Caki2 (cell line): Measurements from ENCODE around the gene CRELD2. TPM values are rescaled to one million over a fixed set of nuclear protein-coding genes. Genes with fewer than 3 reads are reported as not detected.

ENCODE experiments used
- DNase-seq: peaks from one replicate; pipeline ENCODE4 v3.0.0-alpha.2; 2015; ENCODE audit warnings: low read depth
- in situ Hi-C: cut with HindIII; loops from 2 replicates; pipeline ENCODE4 v1.10.0; 2016; ENCODE audit warnings: low sequenced_read_pairs, low pct_unique_long_range_greater_than_20kb, mixed read lengths
- total RNA-seq: library from RNA; depleted of rRNA; stranded (reverse); fragments of >200 nt; shearing (Covaris generic); gene quantifications from 2 replicates; pipeline ENCODE4 v1.2.3, GENCODE V29; 2014; ENCODE audit warnings: low replicate concordance; rRNA removed

The CRELD2 gene, protein sequence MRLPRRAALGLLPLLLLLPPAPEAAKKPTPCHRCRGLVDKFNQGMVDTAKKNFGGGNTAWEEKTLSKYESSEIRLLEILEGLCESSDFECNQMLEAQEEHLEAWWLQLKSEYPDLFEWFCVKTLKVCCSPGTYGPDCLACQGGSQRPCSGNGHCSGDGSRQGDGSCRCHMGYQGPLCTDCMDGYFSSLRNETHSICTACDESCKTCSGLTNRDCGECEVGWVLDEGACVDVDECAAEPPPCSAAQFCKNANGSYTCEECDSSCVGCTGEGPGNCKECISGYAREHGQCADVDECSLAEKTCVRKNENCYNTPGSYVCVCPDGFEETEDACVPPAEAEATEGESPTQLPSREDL
- 44.7 and 60.4 TPM in 2 replicates for total RNA-seq

GRCh38 chr22:49917974-49918910, at the start of gene CRELD2, which contains the start of gene ALG12:
TSS of gene CRELD2 (plus strand) at chr22:49918634. CDS start at chr22:49918770, 136 bp downstream.
TSS of gene ALG12 (minus strand) at chr22:49918438. CDS start at chr22:49913765, 4,673 bp downstream.
- DNase-seq = peak; percentile 98
- in situ Hi-C loops = no loop called here

DNA sequence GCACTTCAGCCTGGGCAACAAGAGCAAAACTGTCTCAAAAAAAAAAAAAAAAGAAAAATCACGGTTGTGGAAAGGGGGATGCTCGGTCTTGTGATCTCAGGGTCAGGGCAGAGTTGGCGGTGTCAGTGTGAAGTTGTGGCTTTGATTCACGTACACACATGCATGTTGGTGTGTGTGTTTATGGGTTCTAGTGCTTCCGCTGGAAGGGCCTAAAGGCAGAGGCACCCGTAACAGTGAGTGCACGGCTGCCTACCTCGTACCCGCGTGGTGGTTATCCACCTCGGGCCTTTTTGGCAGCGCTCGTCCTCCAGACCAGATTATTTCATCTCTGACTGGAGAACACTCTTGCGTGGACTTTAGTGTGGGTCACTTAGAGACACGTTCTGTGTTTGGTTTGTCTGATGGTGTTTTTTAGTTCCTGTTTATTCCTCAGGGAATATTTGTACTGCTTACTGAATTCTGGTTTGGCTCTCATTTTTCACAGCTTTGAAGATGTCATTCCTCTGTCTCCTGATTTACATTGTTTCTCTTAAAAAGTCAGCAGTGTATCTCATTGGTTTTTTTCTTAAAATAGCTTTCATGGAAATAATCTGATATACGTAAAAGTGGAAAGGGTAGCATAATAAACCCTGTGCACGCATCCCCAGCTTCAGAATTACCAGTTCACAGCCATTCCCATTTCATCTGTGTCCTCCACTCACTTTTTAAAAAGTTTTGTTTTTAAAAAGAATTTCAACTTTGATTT, 49.2 kb upstream of the CRELD2 start:
- DNase-seq = no peak
- in situ Hi-C loops = no loop called here

DNA sequence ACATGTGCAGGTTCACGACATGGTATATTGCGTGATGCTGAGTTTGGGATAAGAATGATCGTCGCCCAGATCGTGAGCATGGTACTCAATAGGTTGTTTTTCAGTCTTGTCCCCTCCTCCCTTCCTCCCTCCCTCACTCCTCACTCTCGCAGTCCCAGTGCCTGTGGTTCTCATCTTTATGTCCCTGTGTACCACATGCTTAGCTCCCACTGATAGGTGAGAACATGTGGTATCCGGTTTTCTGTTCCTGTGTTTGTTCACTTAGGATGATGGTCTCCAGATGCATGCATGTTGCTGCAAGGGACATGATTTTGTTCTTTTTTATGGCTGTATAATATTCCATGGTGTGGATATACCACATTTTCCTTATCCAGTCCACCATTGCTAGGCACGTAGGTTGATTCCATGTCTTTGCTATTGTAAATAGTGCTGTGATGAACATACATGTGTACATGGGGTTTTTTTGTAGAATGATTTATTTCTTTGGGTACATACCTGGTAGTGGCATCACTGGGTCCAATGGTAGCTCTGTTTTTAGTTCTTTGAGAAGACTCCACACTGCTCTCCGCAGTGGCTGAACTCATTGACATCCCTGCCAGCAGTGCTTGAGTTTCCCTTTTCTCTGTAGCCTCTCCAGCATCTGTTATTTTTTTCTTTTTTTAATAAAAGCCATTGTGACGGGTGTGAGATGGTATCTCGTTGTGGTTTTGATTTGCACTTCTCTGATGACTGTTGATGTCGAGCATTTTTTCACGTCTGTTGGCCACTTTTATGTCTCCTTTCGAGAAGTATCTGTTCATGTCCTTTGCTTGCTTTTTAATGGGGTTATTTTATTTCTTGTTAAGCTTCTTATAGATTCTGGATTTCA, 48.4 kb upstream of the CRELD2 start:
- in situ Hi-C loops = no loop called here

GRCh38 chr22:49871482-49871881, 47.0 kb upstream of the CRELD2 start:
- in situ Hi-C loops = no loop called here
- no peak for DNase-seq

More for the DNA sequence above, 48.4 kb upstream of the CRELD2 start:
- no peak for DNase-seq

DNA sequence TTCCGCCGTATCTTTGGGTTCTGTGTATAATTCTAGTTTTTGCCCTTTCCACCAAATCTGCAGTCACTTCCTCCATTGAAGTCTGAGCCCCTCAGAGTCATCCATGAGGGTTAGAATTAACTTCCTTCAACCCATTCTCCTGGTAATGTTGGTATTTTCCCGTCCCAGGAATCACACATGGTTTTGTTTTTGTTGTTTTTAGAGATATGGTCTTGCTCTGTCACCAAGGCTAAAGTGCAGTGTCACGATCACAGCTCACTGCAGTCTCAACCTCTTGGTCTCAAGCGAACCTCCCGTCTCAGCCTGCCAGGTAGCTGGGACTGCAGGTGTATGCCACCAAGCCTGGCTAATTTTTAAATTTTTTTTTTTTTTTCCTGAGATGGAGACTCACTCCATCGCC, 46.1 kb upstream of the CRELD2 start:
- in situ Hi-C loops = no loop called here
- no peak for DNase-seq

GRCh38 chr22:49873228-49873940, 45.0 kb upstream of the CRELD2 start:
- DNase-seq = no peak
- in situ Hi-C loops = no loop called here

GRCh38 chr22:49877642-49878041, 40.8 kb upstream of the CRELD2 start:
- in situ Hi-C loops = no loop called here
- DNase-seq = no peak

GRCh38 chr22:49878206-49878605, 40.2 kb upstream of the CRELD2 start:
- in situ Hi-C loops = no loop called here
- DNase-seq = no peak

- in situ Hi-C loops = no loop called here
- DNase-seq = no peak
Measured at GRCh38 chr22:49879871-49880270, 38.6 kb upstream of the CRELD2 start.

DNA sequence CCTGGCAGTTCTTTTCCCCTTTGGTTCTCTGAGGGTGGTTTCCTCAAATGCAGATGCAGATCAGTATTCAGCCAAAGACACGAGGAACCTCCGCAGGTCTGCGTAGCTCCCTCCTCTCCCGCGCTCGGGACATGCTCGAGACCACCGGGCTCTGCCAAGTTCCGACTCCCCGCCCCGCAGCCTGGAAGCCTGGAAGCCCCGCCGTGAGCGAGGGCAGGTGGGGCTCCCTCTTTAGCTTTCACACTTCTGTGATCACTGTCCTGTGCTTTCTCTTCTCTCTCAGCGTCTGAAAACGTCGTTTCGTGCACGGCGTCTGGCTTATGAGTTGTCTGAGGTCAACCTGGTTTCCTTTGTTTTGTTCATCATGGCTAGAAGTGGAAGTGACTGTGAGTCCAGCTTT, 38.2 kb upstream of the CRELD2 start:
- in situ Hi-C loops = no loop called here
- no peak for DNase-seq

DNA sequence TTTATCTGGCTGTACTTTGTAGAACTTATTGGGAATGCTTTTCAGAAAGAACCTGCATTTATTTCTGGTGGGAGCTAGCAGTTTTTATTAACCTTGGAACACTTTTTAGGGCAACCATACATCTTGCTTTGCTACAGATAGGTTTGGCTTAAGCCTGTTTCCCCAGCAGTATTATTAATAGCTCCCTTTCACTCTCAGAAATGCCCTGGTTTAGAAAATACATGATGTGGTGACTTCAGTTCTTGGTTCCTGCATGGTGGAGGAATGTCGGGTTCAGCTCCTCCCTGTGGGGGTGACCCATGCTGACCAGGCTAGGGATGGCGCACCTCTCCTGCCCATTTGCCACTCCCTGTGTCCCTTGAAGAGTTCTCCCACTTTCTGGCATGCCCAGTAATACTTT, 36.6 kb upstream of the CRELD2 start:
- no peak for DNase-seq
- in situ Hi-C loops = no loop called here

- DNase-seq = no peak
- in situ Hi-C loops = no loop called here
Measured at GRCh38 chr22:49882519-49883293, 35.7 kb upstream of the CRELD2 start.

DNA sequence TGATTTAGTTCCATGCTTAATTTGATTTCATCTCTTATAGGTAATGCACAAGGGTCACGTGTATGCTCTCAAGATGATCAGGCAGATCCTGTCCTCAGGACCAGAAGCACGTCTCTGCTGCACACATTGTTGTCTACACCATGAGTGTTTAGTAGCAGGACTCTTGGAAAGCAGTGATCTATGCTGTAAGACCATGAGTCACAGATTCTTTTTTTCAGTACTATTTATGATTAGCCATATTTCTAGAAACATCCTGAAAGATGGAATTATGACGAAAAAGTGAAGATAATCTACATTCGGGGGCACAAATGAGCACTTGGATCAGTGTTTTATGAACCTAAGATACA, 35.2 kb upstream of the CRELD2 start:
- DNase-seq = no peak
- in situ Hi-C loops = no loop called here

GRCh38 chr22:49884075-49884474, 34.4 kb upstream of the CRELD2 start:
- in situ Hi-C loops = no loop called here

GRCh38 chr22:49884503-49885260, 33.8 kb upstream of the CRELD2 start:
- DNase-seq = no peak

More at GRCh38 chr22:49884075-49884474, 34.4 kb upstream of the CRELD2 start:
- no peak for DNase-seq

DNA sequence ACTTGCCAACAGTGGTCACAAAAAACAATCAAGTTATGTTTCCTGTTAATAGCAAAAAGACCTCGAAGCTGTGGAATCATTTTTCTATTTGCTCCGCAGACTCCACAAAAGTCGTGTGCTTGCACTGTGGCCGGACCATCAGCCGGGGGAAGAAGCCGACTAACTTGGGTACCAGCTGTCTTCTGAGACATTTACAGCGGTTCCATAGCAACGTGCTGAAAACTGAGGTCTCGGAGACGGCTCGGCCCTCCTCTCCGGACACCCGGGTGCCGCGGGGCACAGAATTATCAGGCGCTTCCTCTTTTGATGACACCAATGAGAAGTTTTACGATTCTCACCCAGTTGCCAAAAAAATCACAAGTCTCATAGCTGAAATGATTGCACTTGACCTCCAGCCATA, 33.2 kb upstream of the CRELD2 start:
- no peak for DNase-seq
- in situ Hi-C loops = no loop called here

More at GRCh38 chr22:49884503-49885260, 33.8 kb upstream of the CRELD2 start:
- in situ Hi-C loops = no loop called here
